Measurements from ENCODE around the gene TMEM51.

GRCh38 chr1:15167386-15167785 is 13.8 kb downstream of the TMEM51 start:
- TF ChIP-seq EP300 (IDR thresholded peaks at IDR 0.05) (no peak), POLR2A (IDR thresholded peaks at IDR 0.05) (no peak)

Data from tibial nerve (tissue), 3 donors.